ENCODE results near the gene NOA1.
"Not testable (repeated sequence)": the region's sequence is repeated elsewhere in the genome, so short reads cannot be mapped to it uniquely, and the experiment has no call there.

Gene NOA1

DNA sequence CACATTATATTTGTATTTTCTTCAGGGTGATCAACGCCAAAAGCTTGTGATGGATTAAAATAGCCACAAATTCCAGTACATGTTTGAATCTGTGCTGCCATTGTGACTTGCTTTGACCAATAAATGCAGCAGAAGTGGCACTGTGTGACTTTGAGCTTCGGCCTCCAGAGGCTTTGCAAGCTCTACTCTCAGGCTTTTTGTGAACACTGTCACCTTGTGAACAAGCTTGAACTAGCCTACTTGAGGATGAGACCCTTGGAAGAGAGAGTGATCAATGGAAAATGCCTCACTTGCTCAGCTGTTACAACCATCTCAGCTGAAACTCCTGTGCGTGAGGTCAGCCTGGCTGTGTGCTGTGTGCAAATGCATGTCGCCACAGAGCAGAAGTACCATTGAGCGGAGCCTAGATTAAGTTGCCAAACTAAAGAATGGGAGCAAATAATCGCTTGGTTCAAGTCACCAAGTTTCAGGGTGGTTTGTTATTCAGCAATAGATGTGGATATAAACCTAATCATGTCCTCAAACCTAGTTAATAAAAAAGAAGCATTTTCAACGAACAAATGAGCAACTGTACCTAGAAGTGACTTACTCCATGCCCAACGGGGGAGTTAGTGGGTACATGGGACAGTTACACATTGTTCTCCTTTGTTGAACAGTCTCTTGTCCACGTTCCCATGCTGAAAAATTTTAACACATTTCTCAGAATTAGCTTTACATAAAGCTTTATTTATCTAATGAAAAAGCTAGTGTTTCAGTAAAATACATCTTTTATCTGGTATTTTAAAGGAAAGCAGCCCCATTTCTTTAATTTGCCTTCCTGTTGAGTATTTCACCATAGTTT lies 23.5 kb downstream of the NOA1 start:
- no peak for DNase-seq

DNA sequence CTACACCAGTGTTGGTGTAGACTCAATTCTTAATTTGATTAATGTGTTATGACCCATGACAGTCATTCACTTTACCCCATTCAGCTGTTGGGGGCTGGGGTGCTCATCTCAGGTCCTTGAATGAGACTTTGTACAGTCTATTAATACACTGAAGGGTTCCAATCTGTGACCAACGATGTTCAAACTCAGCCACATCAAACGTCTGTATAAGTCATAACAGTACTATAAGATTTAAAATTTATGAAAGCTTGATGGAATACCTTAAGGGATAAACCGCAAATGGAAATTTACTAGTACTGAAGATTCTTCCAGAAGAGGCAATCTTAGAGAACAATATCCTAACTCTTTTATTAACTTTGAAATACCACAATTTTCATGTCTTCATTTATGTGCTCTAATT lies 36.0 kb downstream of the NOA1 start:
- no peak for DNase-seq

DNA sequence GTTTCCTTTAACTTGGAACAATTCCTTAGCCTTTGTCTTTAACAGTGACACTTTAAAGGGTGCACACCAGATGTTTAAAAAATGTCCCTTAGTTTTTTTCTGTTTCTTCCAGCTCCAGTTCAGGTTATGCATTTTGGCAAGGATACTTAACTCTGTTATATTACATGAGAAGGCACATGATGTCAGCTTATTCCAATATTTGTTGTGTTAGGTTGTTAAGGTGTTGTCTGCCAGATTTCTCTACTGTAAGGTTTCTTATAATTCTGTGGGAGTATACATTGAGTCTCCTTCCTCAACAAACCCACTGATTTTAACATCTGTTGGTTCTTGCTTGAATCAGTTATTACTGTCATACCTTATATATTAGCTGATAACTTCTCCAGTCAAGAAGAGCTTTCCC lies 36.4 kb downstream of the NOA1 start:
- DNase-seq: no peak

DNA sequence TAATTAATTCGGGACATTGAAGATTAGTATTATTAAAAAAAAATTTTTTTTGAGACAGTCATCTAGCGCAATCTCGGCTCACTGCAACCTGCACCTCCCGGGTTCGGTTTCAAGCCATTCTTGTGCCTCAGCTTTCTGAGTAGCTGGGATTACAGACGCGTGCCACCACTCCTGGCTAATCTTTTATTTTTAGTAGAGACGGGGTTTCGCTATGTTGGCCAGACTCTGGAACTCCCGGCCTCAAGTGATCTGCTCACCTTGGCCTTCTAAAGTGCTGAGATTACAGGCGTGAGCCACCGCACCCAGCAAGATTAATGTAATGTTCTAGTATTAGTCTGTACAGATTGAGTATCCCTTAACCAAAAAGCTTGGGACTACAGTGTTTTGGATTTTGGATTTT lies 37.0 kb downstream of the NOA1 start:
- DNase-seq: no peak

DNA sequence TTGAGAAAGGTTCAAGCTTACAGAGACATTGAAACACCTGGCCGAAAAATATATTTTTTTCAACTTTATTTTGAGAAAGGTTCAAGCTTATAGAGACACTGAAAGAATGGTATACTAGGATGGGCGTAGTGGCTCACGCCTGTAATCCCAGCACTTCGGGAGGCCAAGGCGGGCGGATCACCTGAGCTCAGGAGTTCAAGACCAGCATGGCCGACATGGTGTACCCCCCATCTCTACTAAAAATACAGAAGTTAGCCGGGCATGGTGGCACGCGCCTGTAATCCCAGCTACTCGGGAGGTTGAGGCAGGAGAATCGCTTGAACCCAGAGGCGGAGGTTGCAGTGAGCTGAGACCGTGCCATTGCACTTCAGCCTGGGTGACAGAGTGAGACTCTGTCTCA lies 37.6 kb downstream of the NOA1 start:
- not testable (repeated sequence) for DNase-seq

DNA sequence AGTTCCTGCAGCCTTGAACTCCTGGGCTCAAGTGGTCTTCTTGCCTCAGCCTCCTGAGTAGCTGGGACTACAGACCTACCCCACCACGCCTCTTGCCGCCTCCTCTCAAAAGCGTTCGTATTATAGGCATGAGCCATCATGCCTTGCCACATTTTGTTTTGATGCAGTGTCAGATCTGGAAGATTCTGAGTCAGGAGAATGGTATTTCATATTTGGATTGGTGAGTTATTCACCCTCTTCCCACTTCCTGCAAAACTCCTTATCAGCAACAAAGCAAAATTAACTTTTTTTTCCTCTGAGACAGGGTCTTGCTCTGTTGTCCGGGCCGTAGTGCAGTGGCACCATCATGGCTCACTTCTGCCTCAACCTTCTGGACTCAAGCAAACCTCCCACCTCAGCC lies 40.1 kb downstream of the NOA1 start:
- peak; percentile 84 for DNase-seq

DNA sequence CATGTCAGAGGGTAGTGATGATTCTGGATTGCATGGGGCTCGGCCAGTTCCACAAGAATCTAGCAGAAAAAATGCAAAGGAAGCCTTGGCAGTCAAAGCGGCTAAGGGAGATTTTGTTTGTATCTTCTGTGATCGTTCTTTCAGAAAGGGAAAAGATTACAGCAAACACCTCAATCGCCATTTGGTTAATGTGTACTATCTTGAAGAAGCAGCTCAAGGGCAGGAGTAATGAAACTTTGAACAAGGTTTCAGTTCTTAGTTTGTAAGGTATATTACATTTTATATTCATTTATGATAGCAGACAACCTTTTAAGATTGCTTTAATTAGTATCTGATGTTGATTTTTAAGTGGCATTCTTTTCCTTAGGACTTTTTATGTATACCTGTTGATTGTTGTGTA lies 45.5 kb downstream of the NOA1 start:
- DNase-seq: no peak

DNA sequence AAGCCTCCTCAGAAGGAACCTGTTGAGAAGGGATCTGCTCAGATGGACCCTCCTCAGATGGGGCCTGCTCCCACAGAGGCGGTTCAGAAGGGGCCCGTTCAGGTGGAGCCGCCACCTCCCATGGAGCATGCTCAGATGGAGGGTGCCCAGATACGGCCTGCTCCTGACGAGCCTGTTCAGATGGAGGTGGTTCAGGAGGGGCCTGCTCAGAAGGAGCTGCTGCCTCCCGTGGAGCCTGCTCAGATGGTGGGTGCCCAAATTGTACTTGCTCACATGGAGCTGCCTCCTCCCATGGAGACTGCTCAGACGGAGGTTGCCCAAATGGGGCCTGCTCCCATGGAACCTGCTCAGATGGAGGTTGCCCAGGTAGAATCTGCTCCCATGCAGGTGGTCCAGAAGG lies 46.8 kb downstream of the NOA1 start:
- DNase-seq: no peak

DNA sequence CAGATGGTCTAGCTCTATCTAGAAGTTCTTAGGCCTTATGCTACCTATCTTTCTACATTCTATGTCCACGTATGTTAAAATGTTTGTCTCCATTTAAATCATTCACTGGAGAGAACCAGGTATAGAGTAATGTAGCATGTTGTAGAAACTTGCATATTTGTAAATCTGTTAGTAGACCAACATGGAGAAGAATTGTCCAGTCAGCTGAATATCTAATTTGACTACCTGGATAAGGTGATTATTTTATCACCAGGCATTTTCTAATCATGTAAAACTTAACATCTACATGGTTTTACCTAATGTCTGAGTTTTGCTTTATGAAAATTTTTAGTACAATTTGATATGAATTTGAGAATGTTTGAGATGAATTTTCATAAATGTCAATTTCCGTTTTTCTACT lies 50.2 kb downstream of the NOA1 start:
- DNase-seq: no peak

DNA sequence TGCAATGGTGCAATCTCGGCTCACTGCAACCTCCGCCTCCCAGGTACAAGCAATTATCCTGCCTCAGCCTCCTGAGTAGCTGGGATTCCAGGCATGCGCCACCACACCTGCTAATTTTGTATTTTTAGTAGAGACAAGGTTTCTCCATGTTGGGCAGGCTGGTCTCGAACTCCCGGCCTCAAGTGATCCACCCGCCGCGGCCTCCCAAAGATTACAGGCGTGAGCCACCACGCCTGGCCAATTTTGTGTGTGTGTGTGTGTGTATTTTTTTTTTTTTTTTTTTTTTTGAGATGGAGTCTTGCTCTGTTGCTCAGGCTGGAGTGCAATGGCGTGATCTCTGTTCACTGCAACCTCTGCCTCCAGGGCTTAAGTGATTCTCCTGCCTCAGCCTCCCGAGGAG lies 62.4 kb downstream of the NOA1 start:
- DNase-seq: not testable (repeated sequence)

DNA sequence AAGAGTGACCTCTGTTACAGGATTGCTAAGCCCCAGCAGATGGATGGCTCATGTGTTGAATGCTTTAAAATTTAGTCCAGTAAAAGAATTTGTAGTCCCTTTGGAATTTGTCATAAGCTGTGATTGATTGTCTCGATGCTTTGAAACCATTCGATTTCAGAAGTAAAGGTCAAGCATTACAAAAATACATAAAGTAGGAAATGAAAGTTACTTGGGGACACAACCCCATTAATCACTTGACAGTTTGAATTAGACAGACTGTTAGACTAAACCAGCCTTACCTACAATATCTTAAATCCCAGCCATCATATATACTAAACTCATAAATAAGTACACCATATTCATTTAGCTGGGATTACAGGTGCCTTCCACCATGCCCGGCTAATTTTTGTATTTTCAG lies 63.1 kb downstream of the NOA1 start:
- DNase-seq: no peak
